Endodermal cell (in vitro differentiated cells): ENCODE results near the gene SUPT4H1. TPM values are rescaled to one million over a fixed set of nuclear protein-coding genes. Genes with fewer than 3 reads are reported as not detected.

Experiments
- DNase-seq: peaks from one replicate; pipeline ENCODE4 v3.0.0-alpha.2; 2017
- H3K27ac ChIP-seq: 2 replicates; pipeline ENCODE4 v1.5.1; 2013; ENCODE audit warnings: mild to moderate bottlenecking, low read depth, low read length, moderate library complexity
- H3K27me3 ChIP-seq: 2 replicates; pipeline ENCODE4 v1.6.1; 2013; ENCODE audit warnings: mild to moderate bottlenecking, low read length, moderate library complexity; ENCODE audit not compliant: insufficient read depth, control insufficient read depth, poor library complexity, severe bottlenecking
- H3K36me3 ChIP-seq: 2 replicates; pipeline ENCODE4 v1.7.0; 2013; ENCODE audit warnings: mild to moderate bottlenecking, low read length, moderate library complexity; ENCODE audit not compliant: control insufficient read depth, insufficient read depth
- H3K4me1 ChIP-seq: one replicate; pipeline ENCODE4 v1.7.0; 2013; ENCODE audit warnings: low read length; ENCODE audit not compliant: control insufficient read depth, insufficient read depth
- H3K4me3 ChIP-seq: 2 replicates; pipeline ENCODE4 v1.5.1; 2013; ENCODE audit warnings: mild to moderate bottlenecking, low read length, moderate library complexity
- H3K9ac ChIP-seq: 2 replicates; pipeline ENCODE4 v1.6.1; 2013; ENCODE audit warnings: mild to moderate bottlenecking, low read length, moderate library complexity; ENCODE audit not compliant: poor library complexity, severe bottlenecking; ENCODE audit errors: extremely low read depth
- H3K9me3 ChIP-seq: 2 replicates; pipeline ENCODE4 v1.6.1; 2013; ENCODE audit warnings: mild to moderate bottlenecking, low read length, moderate library complexity; ENCODE audit not compliant: control insufficient read depth
- H3K27ac Mint-ChIP-seq: 2 replicates; pipeline ENCODE4 v1.8.0; 2020; ENCODE audit warnings: mixed read lengths
- H3K27me3 Mint-ChIP-seq: 2 replicates; pipeline ENCODE4 v1.8.0; 2021; ENCODE audit warnings: mild to moderate bottlenecking, mixed read lengths; ENCODE audit not compliant: insufficient read depth
- H3K36me3 Mint-ChIP-seq: 2 replicates; pipeline ENCODE4 v1.8.0; 2020; ENCODE audit warnings: low read depth, mixed read lengths
- H3K4me1 Mint-ChIP-seq: 2 replicates; pipeline ENCODE4 v1.8.0; 2020; ENCODE audit warnings: mixed read lengths
- H3K4me3 Mint-ChIP-seq: 2 replicates; pipeline ENCODE4 v1.8.0; 2020; ENCODE audit warnings: mild to moderate bottlenecking, moderate library complexity, mixed read lengths
- H3K9me3 Mint-ChIP-seq: 2 replicates; pipeline ENCODE4 v1.8.0; 2020; ENCODE audit warnings: mild to moderate bottlenecking, mixed read lengths
- CTCF ChIP-seq: fragments of 200-600 bp; sonication (generic); conservative IDR thresholded peaks from 2 replicates; pipeline ENCODE4 v1.5.0; 2021; ENCODE audit warnings: antibody characterized with exemption, mild to moderate bottlenecking
- WGBS, 2 experiments: methylation state at CpG; one replicate each; pipeline versions ENCODE4 v1.1.5 to v1.1.7; 2013; ENCODE audit warnings: missing lambda C conversion rate in 2 of 2, mixed read lengths in 1 of 2; ENCODE audit not compliant: insufficient coverage in 1 of 2, insufficient read length in 1 of 2; 5-methylcytosine and 5-hydroxymethylcytosine counted together
- total RNA-seq, 2 donors: library from RNA; stranded (reverse); fragmentation: NEBNext Ultra II Directional in 1 of 2; extraction: Animal tissue kit (Norgen Biotek cat#: 25700) in 1 of 2; gene quantifications; 2 replicates in 1 of 2; 3 replicates in 1 of 2; pipeline ENCODE4 v1.2.1, GENCODE V29; 2021

Gene SUPT4H1
- total RNA-seq, 2 donors from 2014 or later, result 97.2 to 98.8 TPM

- TF ChIP-seq CTCF, result no peak
- DNase-seq, result no peak
- H3K4me3 ChIP-seq, result no peak overlapping the region
- Mint-ChIP-seq H3K27me3 (no peaks in the 10 kb centered on the region), H3K27ac (no peak overlapping the region), H3K9me3 (no peaks in the 10 kb centered on the region), H3K4me3 (no peak overlapping the region), H3K4me1 (peaks cover 13% of the 10 kb centered on the region), H3K36me3 (no peaks in the 10 kb centered on the region)
- 63 to 78% methylated on average over 3 of the region's 3 CpGs for WGBS, 2 experiments
- no peaks in the 10 kb centered on the region for H3K9me3 ChIP-seq
- H3K27me3 ChIP-seq, result no peaks in the 10 kb centered on the region
- H3K27ac ChIP-seq, result no peak overlapping the region
- H3K9ac ChIP-seq, result no peak overlapping the region
- no peaks in the 10 kb centered on the region for H3K4me1 ChIP-seq
- no peaks in the 10 kb centered on the region for H3K36me3 ChIP-seq
Measured at GRCh38 chr17:58388302-58389190, 36.5 kb upstream of the SUPT4H1 start.

DNA sequence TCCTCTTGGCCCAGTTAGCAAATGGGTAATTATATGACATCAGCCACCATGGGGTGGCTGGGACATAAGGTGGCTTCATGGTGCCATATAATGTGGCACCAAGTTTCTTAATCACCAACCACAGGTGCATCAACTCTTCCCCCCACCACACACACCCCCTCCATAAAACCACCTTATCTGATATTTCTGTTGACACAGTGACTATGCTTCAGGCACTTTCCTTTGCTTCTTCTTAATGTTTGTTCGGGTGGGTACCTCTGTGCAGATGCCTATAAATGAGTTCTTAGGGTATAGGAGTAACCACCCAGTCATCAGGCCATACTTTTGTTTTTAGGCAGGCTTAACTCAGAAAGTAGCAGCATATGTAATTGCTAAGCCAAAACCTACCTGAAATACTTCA lies 35.8 kb upstream of the SUPT4H1 start:
- no peak overlapping the region for H3K4me3 ChIP-seq
- H3K9me3 Mint-ChIP-seq, result no peaks in the 10 kb centered on the region
- no peak overlapping the region for H3K4me3 Mint-ChIP-seq
- H3K9ac ChIP-seq, result no peak overlapping the region
- H3K36me3 Mint-ChIP-seq, result no peaks in the 10 kb centered on the region
- H3K27me3 ChIP-seq, result no peaks in the 10 kb centered on the region
- 74 to 100% methylated on average over 1 of the region's 1 CpG for WGBS, 2 experiments
- peaks cover 13% of the 10 kb centered on the region for H3K4me1 Mint-ChIP-seq
- H3K4me1 ChIP-seq, result no peaks in the 10 kb centered on the region
- no peak overlapping the region for H3K27ac ChIP-seq
- H3K36me3 ChIP-seq, result no peaks in the 10 kb centered on the region
- no peaks in the 10 kb centered on the region for H3K9me3 ChIP-seq
- H3K27ac Mint-ChIP-seq, result no peak overlapping the region
- H3K27me3 Mint-ChIP-seq, result no peaks in the 10 kb centered on the region
- DNase-seq, result no peak
- no peak for TF ChIP-seq CTCF

- 84 to 90% methylated on average over 2 to 3 of the region's 3 CpGs for WGBS, 2 experiments
- no peak overlapping the region for H3K4me3 Mint-ChIP-seq
- H3K4me1 ChIP-seq, result no peaks in the 10 kb centered on the region
Measured at GRCh38 chr17:58386708-58387107, 34.7 kb upstream of the SUPT4H1 start.

More at GRCh38 chr17:58386708-58387107, 34.7 kb upstream of the SUPT4H1 start:
- Mint-ChIP-seq H3K9me3 (no peaks in the 10 kb centered on the region), H3K27me3 (no peaks in the 10 kb centered on the region), H3K36me3 (no peaks in the 10 kb centered on the region), H3K27ac (no peak overlapping the region), H3K4me1 (peaks cover 13% of the 10 kb centered on the region)
- Histone ChIP-seq H3K27me3 (no peaks in the 10 kb centered on the region), H3K9me3 (no peaks in the 10 kb centered on the region), H3K27ac (no peak overlapping the region), H3K9ac (no peak overlapping the region), H3K36me3 (no peaks in the 10 kb centered on the region), H3K4me3 (no peak overlapping the region)
- DNase-seq, result no peak
- TF ChIP-seq CTCF, result no peak
